Astrocyte of the spinal cord (primary cell): ENCODE measurements around the gene AUTS2.

Experiments used
- DNase-seq: peaks from one replicate; pipeline ENCODE4 v3.0.0; 2011; ENCODE audit warnings: low read depth, low spot score
- H3K4me3 ChIP-seq: 2 replicates; pipeline ENCODE4 v1.5.1; 2011; ENCODE audit warnings: low read depth, mild to moderate bottlenecking, low read length, moderate library complexity
- CTCF ChIP-seq: IDR thresholded peaks from 2 replicates; pipeline ENCODE4 v1.5.1; 2012; ENCODE audit warnings: low read depth, mild to moderate bottlenecking, low read length, inconsistent platforms
- in situ Hi-C: cut with HindIII; loops from 2 replicates; pipeline ENCODE4 v1.10.0; 2017; ENCODE audit warnings: low sequenced_read_pairs

Gene AUTS2

DNA sequence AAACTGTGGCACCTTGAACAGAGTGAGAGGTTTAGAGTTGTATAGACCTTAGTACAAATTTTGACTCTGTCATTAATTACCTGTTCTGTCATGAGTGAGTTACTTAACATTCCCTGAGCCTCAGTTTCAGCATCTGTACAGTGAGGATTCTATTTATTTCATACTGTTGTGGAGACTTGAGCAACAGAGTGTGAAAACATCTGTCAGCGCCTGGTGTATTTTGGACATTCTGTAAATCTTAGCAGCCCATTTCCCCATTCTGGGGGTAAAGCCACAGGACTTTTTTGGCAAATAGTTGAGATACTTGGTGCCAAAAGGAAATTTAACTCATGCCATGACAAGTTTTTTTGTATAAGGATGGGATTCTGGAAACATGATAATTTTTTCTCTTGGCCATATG, 94.8 kb downstream of the AUTS2 start:
- no peak overlapping the region for H3K4me3 ChIP-seq
- TF ChIP-seq CTCF, result no peak
- DNase-seq, result no peak
- in situ Hi-C loops, result no loop called here

GRCh38 chr7:69696054-69696591, 97.8 kb downstream of the AUTS2 start:
- in situ Hi-C loops, result no loop called here
- H3K4me3 ChIP-seq, result no peak overlapping the region
- no peak for DNase-seq
- TF ChIP-seq CTCF, result no peak

- DNase-seq, result no peak
- no peak for TF ChIP-seq CTCF
- in situ Hi-C loops, result no loop called here
- H3K4me3 ChIP-seq, result no peak overlapping the region
These were observed 98.7 kb downstream of the AUTS2 start for GRCh38 chr7:69696686-69697685.

GRCh38 chr7:69698109-69698825, 100.0 kb downstream of the AUTS2 start:
- no peak for DNase-seq
- in situ Hi-C loops, result no loop called here

DNA sequence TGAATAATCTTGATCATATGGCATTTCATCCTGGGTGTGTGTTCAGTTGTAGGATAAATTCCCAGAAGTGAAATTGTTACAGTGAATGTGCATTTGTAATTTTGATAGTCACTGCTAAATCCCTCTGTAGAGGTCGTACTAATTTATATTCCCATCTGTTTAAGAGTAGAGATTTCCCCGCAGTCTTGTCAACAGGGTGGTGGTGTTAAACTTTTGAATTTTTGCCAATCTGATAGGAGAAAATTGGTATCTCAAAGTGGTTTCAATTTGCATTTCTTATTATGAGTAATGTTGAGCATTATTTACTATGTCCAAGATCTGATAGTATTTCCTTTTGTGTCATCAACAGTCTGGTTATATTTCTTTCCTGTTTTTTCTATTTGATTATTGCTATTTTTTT, 101.7 kb downstream of the AUTS2 start:
- in situ Hi-C loops, result no loop called here
- TF ChIP-seq CTCF, result no peak
- H3K4me3 ChIP-seq, result no peak overlapping the region
- DNase-seq, result no peak

More at GRCh38 chr7:69698109-69698825, 100.0 kb downstream of the AUTS2 start:
- no peak overlapping the region for H3K4me3 ChIP-seq
- no peak for TF ChIP-seq CTCF

DNA sequence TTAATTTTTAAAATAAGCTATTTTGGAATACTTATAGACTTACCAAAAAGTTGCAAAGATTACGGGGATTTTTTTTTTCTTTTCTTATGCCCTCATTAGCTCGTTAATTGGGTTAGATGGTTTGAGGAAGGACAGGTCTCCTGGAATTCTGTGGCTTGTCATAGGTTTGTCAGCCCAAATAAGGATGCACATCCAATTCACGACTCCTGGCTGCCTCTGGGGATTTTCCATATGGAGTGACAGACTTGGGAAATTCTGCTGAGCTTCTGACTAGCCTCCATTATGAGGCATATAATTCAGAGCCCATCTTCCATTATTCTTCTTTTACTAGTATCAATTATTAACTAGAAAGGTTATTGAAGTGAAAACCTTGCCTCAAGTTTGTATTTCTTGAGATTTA, 102.1 kb downstream of the AUTS2 start:
- no peak for TF ChIP-seq CTCF
- DNase-seq, result no peak
- H3K4me3 ChIP-seq, result no peak overlapping the region
- in situ Hi-C loops, result no loop called here
